Peyer's patch (tissue), 4 donors: ENCODE measurements around the gene NBPF4.

ENCODE experiments used
- CTCF ChIP-seq, 6 experiments: fragments of 450-650 bp in 4 of 6; fragments of 200-600 bp in 2 of 6; sonication (generic) in 1 of 6; IDR thresholded peaks; one replicate each; pipeline ENCODE4 v1.5.1; 2017 to 2019; ENCODE audit warnings: antibody characterized with exemption in 6 of 6, mild to moderate bottlenecking in 3 of 6, moderate library complexity in 1 of 6
- POLR2A ChIP-seq, 2 donors: fragments of 450-650 bp; IDR thresholded peaks; one replicate each; pipeline ENCODE4 v1.5.1; 2017; ENCODE audit warnings: antibody characterized with exemption in 2 of 2, mild to moderate bottlenecking in 2 of 2, moderate library complexity in 2 of 2

- TF ChIP-seq CTCF (IDR thresholded peaks at IDR 0.05) (no peak), POLR2A (IDR thresholded peaks at IDR 0.05) (no peak)
Observed at GRCh38 chr1:108208724-108209446, 35.0 kb downstream of the NBPF4 start.
